GM10266 (cell line): ENCODE data around the gene TSPAN5.

Experiments
- DNase-seq: peaks from one replicate; pipeline ENCODE4 v3.0.0; 2012; ENCODE audit errors: extremely low spot score
- TF ChIP-seq, protein P1 (sequence below): IDR thresholded peaks from 2 replicates; pipeline ENCODE4 v1.5.1; 2012; ENCODE audit warnings: mild to moderate bottlenecking, low read depth; ENCODE audit not compliant: control insufficient read depth, insufficient read depth; ENCODE audit errors: missing control alignments

Gene TSPAN5

DNA sequence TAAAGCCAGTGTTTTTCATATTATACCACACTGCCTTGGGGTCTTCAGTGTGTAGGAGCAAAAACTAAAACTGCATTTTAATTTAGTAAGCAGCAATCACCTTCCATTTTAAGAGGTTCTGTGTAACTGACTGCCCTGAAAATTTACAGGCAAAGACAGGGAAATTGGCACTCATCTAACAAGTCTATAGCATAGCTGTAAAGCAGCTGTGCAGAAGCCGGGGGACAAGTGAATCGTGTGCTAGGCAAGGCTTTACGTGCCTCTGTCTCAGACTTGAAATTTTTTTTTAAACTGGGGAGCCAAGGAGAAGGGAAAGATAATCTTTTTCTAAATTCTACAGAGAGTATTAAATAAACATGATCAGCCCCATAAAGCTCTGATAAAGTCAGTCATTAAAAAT, 39.7 kb downstream of the TSPAN5 start:
- TF ChIP-seq, protein P1, sequence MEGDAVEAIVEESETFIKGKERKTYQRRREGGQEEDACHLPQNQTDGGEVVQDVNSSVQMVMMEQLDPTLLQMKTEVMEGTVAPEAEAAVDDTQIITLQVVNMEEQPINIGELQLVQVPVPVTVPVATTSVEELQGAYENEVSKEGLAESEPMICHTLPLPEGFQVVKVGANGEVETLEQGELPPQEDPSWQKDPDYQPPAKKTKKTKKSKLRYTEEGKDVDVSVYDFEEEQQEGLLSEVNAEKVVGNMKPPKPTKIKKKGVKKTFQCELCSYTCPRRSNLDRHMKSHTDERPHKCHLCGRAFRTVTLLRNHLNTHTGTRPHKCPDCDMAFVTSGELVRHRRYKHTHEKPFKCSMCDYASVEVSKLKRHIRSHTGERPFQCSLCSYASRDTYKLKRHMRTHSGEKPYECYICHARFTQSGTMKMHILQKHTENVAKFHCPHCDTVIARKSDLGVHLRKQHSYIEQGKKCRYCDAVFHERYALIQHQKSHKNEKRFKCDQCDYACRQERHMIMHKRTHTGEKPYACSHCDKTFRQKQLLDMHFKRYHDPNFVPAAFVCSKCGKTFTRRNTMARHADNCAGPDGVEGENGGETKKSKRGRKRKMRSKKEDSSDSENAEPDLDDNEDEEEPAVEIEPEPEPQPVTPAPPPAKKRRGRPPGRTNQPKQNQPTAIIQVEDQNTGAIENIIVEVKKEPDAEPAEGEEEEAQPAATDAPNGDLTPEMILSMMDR, result no peak
- DNase-seq, result no peak

DNA sequence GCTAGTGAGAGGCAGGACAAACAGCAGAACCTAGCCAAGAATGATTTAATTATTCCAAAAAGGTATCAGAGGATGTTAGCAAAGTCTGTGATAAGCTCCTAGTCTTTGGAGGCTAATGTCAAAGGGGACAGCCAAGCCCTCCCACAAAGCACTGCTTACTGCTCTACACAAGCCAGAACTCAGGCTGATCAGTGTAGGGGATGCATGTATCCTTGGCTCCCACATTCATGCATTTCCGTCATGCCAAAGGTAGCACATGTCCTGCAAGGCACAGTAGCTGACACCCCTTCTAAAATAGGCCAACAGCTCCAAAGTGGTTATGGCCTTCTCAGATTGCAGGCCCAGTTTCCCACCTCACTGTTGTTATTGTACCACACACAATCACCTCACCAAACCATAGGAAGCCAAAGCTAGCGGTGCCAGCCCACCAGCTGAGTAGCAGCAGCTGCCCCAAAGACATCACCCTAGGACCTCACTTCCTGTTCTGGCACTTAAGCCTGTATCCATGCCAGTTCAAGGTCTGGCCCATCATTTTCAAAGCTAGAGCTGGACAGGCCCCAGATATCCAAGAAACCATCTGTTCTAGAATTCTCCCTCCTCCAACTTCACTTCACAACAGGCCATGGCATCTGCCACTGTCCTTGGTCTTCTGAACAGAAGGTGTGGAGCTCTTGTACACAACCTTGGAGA, 40.9 kb downstream of the TSPAN5 start:
- TF ChIP-seq, protein P1, result no peak
- DNase-seq, result no peak

DNA sequence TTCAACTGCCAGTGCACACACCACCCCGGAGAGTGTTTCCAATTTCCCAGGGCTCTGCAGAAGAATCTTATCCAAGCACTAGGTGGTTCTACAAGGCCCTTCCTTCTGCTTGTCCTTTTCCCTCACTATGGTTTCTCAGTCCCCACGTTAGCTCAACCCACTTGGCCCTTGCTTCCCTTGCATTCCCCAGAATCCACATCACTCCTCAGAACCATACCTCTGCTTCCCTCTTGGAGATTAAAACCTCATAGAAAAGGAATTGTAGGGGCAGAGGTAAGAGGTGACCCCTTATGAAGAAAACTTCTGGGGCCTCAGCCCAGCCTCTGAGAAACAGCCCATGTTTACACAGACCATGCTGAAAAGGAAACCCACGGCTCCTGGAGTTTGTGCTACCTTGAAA, 42.4 kb downstream of the TSPAN5 start:
- no peak for DNase-seq
- TF ChIP-seq, protein P1, result no peak

DNA sequence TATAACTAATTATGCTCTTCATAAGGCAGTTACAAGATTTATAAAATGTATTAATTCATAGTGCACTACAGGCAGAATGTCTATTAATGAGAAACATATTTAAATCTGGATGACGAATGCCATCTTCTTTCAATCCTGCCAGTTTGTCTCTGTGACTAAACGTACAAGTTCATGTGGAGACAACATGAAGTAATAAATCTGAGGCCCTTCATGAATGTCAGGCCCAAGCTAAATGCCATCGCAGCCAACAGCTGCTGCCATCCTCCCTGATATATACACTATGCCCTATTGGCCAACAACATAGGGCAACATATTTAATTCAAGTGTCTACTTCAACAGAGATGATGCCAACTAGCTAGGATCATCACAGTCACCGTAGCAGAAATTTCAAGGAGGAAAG, 43.7 kb downstream of the TSPAN5 start:
- TF ChIP-seq, protein P1, result no peak
- no peak for DNase-seq

DNA sequence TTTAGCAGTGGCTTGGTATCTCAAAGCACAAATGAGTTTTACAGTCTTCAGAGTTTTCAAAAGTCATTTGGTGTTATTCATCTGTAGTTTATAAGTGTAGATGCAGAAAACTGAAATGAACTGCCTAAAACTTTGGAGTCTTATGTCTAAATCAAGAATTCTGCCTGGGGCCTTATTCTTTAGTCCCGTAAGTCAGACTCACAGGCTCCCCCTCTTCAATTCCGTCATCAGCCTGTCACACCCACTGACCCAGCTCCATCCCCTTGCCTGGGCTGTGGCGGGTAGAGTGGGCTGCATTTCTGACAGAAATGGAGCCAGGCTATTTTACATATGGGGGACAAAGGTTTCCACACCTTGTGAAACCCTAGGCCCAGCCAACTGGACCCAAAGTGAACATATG, 44.3 kb downstream of the TSPAN5 start:
- TF ChIP-seq, protein P1, result no peak
- no peak for DNase-seq

DNA sequence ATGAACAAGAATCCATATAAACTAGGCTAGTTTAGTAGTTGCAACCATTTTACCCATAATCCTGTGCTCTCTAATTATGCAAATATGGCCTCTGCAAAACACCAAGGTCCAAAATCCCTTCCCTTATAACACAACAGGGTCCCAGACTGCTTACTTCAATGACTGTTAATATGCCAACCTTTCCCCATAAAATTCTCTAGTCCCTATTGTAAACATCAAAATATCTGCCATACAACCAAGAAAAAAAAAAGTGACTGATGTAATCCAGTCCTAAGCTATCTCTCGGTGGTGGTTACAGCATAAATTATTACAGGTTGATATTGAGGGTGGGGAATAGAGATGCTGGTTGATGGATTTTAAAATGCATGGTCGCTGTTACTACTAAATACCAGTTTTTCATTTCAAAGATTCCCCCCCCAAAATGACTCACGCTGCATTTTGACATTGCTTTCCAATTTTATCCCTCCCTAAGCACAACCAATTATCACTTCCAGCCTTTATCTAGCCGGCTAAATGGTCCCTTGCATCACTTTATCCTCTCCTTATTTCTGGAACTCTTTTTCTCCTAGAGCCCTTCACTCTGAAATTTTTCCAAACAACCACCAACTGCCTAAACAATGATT, 44.8 kb downstream of the TSPAN5 start:
- DNase-seq, result no peak
- TF ChIP-seq, protein P1, result no peak
